ENCODE results near the gene ENDOV.

The ENDOV gene

GRCh38 chr17:80478487-80479245 lies 63.7 kb downstream of the ENDOV start:
- Mint-ChIP-seq H3K4me1 (peaks cover 13% of the 10 kb centered on the region), H3K36me3 (no peaks in the 10 kb centered on the region), H3K27ac (no peak overlapping the region), H3K27me3 (peaks cover 73% of the 10 kb centered on the region), H3K9me3 (no peaks in the 10 kb centered on the region), H3K4me3 (no peak overlapping the region)
- ATAC-seq, result no peak

DNA sequence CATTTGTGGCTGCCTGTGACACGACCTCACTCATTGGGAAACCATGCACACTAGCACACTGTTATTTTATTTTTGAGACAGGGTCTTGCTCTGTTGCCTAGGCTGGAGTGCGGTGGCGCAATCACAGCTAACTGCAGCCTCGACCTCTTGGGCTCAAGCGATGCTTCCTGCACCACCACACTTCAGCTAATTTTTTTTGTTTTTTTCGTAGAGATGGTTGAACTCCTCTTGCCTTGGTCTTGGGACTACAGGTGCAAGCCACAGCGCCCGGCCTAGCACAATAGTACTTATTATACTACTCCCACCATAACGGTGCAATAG lies 64.2 kb downstream of the ENDOV start:
- Mint-ChIP-seq H3K9me3 (no peaks in the 10 kb centered on the region), H3K27me3 (peaks cover 71% of the 10 kb centered on the region), H3K36me3 (no peaks in the 10 kb centered on the region), H3K4me3 (no peak overlapping the region), H3K4me1 (peaks cover 13% of the 10 kb centered on the region), H3K27ac (no peak overlapping the region)
- ATAC-seq, result no peak

DNA sequence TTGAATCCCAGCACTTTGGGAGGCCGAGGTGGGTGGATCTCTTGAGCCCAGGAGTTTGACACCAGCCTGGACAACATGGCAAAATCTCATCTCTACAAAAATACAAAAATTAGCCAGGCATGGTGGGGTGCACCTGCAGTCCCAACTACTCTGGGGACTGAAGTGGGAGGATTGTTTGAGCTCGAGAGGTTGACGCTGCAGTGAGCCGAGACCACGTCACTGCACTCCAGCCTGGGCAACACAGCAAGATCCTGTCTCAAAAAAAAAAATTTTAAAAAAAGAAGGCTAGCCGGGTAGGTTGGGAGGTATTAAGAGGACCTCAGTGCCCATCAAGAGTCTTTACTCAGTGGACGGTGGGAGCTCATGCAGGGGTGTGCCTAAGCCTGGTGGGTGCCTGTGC lies 65.3 kb downstream of the ENDOV start:
- peaks cover 4% of the 10 kb centered on the region for H3K4me1 Mint-ChIP-seq
- no peaks in the 10 kb centered on the region for H3K36me3 Mint-ChIP-seq
- H3K27ac Mint-ChIP-seq, result no peak overlapping the region
- no peaks in the 10 kb centered on the region for H3K9me3 Mint-ChIP-seq
- no peak for ATAC-seq
- H3K27me3 Mint-ChIP-seq, result peaks cover 64% of the 10 kb centered on the region
- no peak overlapping the region for H3K4me3 Mint-ChIP-seq

GRCh38 chr17:80481284-80482057 lies 66.5 kb downstream of the ENDOV start:
- Mint-ChIP-seq H3K36me3 (no peaks in the 10 kb centered on the region), H3K9me3 (no peaks in the 10 kb centered on the region), H3K4me3 (no peak overlapping the region), H3K27me3 (peaks cover 70% of the 10 kb centered on the region), H3K27ac (no peak overlapping the region), H3K4me1 (peaks cover 10% of the 10 kb centered on the region)
- ATAC-seq, result no peak

DNA sequence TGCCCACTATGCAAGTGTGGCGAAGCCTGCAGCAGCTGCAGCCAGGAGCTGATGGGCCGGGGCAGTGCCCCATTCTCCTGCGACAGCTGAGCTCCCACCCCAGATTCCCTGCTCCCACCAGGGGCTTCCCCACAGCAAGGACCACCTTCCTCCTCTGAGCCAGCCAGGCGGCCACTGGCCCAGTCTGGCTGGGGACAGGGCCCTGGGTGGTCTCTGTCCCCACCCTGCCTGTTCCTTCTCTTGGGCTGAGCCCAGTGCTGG lies 67.0 kb downstream of the ENDOV start:
- Mint-ChIP-seq H3K4me3 (no peak overlapping the region), H3K9me3 (no peaks in the 10 kb centered on the region), H3K4me1 (peaks cover 10% of the 10 kb centered on the region), H3K27me3 (peaks cover 75% of the 10 kb centered on the region), H3K36me3 (no peaks in the 10 kb centered on the region), H3K27ac (no peak overlapping the region)
- ATAC-seq, result no peak

- no peak overlapping the region for H3K4me3 Mint-ChIP-seq
- no peak overlapping the region for H3K27ac Mint-ChIP-seq
- H3K36me3 Mint-ChIP-seq, result no peaks in the 10 kb centered on the region
- peaks cover 82% of the 10 kb centered on the region for H3K27me3 Mint-ChIP-seq
- peaks cover 3% of the 10 kb centered on the region for H3K9me3 Mint-ChIP-seq
- peaks cover 10% of the 10 kb centered on the region for H3K4me1 Mint-ChIP-seq
- no peak for ATAC-seq
Observed at GRCh38 chr17:80482555-80483308, 67.8 kb downstream of the ENDOV start.

DNA sequence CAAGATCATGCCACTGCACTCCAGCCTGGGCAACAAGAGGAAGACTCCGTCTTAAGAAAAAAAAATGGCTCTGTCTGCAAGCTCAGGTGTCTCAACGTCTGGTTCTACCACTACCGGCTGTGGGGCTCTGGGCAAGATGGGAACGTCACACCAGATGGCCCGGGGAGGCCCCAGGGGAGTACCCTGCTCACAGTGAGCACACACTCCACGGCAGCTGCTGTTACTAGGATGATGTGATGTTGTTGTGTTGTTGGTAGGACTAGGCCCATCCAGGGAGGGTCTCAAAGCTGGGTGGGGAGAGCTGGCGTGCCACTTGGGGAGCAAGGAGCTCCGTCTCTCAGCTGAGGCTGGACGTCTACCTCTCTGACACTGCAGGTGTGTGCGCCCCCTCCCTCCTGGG lies 70.9 kb downstream of the ENDOV start:
- peak; percentile 81 for ATAC-seq
- Mint-ChIP-seq H3K4me1 (peaks cover 10% of the 10 kb centered on the region), H3K27ac (no peak overlapping the region), H3K4me3 (no peak overlapping the region), H3K9me3 (peaks cover 3% of the 10 kb centered on the region), H3K36me3 (no peaks in the 10 kb centered on the region), H3K27me3 (peaks cover 61% of the 10 kb centered on the region)

DNA sequence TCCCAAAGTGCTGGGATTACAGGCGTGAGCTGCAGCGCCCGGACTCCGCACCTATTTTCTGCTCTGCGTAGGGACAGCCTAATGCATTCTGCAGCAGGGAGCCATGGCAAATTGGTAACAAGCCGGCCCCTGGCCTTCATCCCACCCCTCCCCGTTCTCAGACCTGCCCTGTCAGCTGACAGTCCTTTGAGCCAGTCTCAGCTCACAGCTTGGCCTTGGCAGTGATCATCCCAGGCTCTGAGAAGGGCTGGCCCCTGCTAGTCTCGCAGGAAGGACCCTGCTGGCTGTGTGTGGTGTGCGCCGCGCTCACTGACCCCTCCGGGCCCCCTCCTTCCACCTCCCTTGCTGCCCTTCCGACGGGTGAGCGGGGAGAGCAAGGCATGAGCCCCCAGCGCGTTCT lies 71.7 kb downstream of the ENDOV start:
- peaks cover 53% of the 10 kb centered on the region for H3K27me3 Mint-ChIP-seq
- no peak overlapping the region for H3K4me3 Mint-ChIP-seq
- H3K36me3 Mint-ChIP-seq, result no peaks in the 10 kb centered on the region
- H3K9me3 Mint-ChIP-seq, result peaks cover 3% of the 10 kb centered on the region
- H3K4me1 Mint-ChIP-seq, result peaks cover 10% of the 10 kb centered on the region
- ATAC-seq, result no peak
- H3K27ac Mint-ChIP-seq, result no peak overlapping the region

- ATAC-seq, result no peak
- Mint-ChIP-seq H3K9me3 (peaks cover 3% of the 10 kb centered on the region), H3K27me3 (peaks cover 45% of the 10 kb centered on the region), H3K4me1 (peaks cover 10% of the 10 kb centered on the region), H3K27ac (no peak overlapping the region), H3K4me3 (no peak overlapping the region), H3K36me3 (no peaks in the 10 kb centered on the region)
Observed at GRCh38 chr17:80487511-80487910, 72.5 kb downstream of the ENDOV start.
